HepG2 (cell line): ENCODE measurements around the gene RTN4RL2. TPM values are rescaled to one million over a fixed set of nuclear protein-coding genes. Genes with fewer than 3 reads are reported as not detected.

Experiments used
- AHR ChIP-seq: IDR thresholded peaks from 2 replicates; pipeline ENCODE4 v1.6.1; 2018; ENCODE audit warnings: missing genetic modification reagents, missing compliant biosample characterization
- CAMTA2 ChIP-seq: sonication (generic); formaldehyde crosslinking; IDR thresholded peaks from 2 replicates; pipeline ENCODE4 v1.4.0; 2020; ENCODE audit warnings: mild to moderate bottlenecking, missing genetic modification reagents, borderline replicate concordance
- CBX1 ChIP-seq: IDR thresholded peaks from one replicate; pipeline ENCODE4 v1.6.1; 2016; ENCODE audit warnings: antibody characterized with exemption, low read depth
- CBX5 ChIP-seq: sonication (generic); formaldehyde crosslinking; IDR thresholded peaks from 2 replicates; pipeline ENCODE4 v1.4.0; 2020; ENCODE audit warnings: missing genetic modification reagents, borderline replicate concordance
- CCDC6 ChIP-seq: sonication (generic); formaldehyde crosslinking; IDR thresholded peaks from 2 replicates; pipeline ENCODE4 v1.8.1; 2022; ENCODE audit warnings: mild to moderate bottlenecking, missing genetic modification reagents, moderate library complexity
- CHD2 ChIP-seq: IDR thresholded peaks from 2 replicates; pipeline ENCODE4 v1.6.1; 2011; ENCODE audit warnings: low read depth, low read length, improper control_type of control experiment
- ESRRA ChIP-seq: sonication (generic); formaldehyde crosslinking; IDR thresholded peaks from 2 replicates; pipeline ENCODE4 v1.5.1; 2020; ENCODE audit warnings: mild to moderate bottlenecking, low read depth, missing genetic modification reagents
- FIP1L1 ChIP-seq: fragments of 200-400 bp; formaldehyde crosslinking; IDR thresholded peaks from 2 replicates; pipeline ENCODE4 v1.6.1; 2018; ENCODE audit warnings: low read depth, mild to moderate bottlenecking, low read length, moderate library complexity, borderline replicate concordance; ENCODE audit not compliant: insufficient read depth
- FOXO1 ChIP-seq: sonication (generic); formaldehyde crosslinking; IDR thresholded peaks from 2 replicates; pipeline ENCODE4 v1.4.0; 2020; ENCODE audit warnings: missing genetic modification reagents
- NCOR1 ChIP-seq: fragments of 200-600 bp; sonication (generic); IDR thresholded peaks from 2 replicates; pipeline ENCODE4 v1.7.0; 2017; ENCODE audit warnings: antibody characterized with exemption, low read length, borderline replicate concordance
- RFX3 ChIP-seq: IDR thresholded peaks from 2 replicates; pipeline ENCODE4 v1.6.1; 2016; ENCODE audit warnings: missing biosample characterization, missing genetic modification reagents
- RXRB ChIP-seq: IDR thresholded peaks from 2 replicates; pipeline ENCODE4 v1.6.1; 2016; ENCODE audit warnings: borderline replicate concordance, missing genetic modification reagents, missing compliant biosample characterization
- SP5 ChIP-seq: IDR thresholded peaks from 2 replicates; pipeline ENCODE4 v1.6.1; 2016; ENCODE audit warnings: low read depth, borderline replicate concordance
- TBX2 ChIP-seq: sonication (generic); formaldehyde crosslinking; IDR thresholded peaks from 2 replicates; pipeline ENCODE4 v1.5.0; 2020; ENCODE audit warnings: missing genetic modification reagents, mild to moderate bottlenecking, borderline replicate concordance
- TCF7 ChIP-seq: sonication (generic); IDR thresholded peaks from 2 replicates; pipeline ENCODE4 v1.6.1; 2016; ENCODE audit warnings: antibody characterized with exemption, low read depth
- ZBTB8A ChIP-seq: sonication (generic); formaldehyde crosslinking; IDR thresholded peaks from 2 replicates; pipeline ENCODE4 v1.4.0; 2020; ENCODE audit warnings: mild to moderate bottlenecking, low read depth, missing genetic modification reagents, borderline replicate concordance
- ZFP36L1 ChIP-seq: sonication (generic); formaldehyde crosslinking; IDR thresholded peaks from 2 replicates; pipeline ENCODE4 v1.8.0; 2022; ENCODE audit warnings: mild to moderate bottlenecking, missing genetic modification reagents, moderate library complexity
- ZNF260 ChIP-seq: sonication (generic); formaldehyde crosslinking; IDR thresholded peaks from 2 replicates; pipeline ENCODE4 v1.4.0; 2020; ENCODE audit warnings: missing genetic modification reagents, low read depth, mild to moderate bottlenecking, borderline replicate concordance
- ZNF557 ChIP-seq: sonication (generic); formaldehyde crosslinking; IDR thresholded peaks from 2 replicates; pipeline ENCODE4 v1.4.0; 2020; ENCODE audit warnings: missing genetic modification reagents
- ZNF782 ChIP-seq: sonication (generic); formaldehyde crosslinking; IDR thresholded peaks from 2 replicates; pipeline ENCODE4 v1.4.0; 2020; ENCODE audit warnings: missing genetic modification reagents, mild to moderate bottlenecking, borderline replicate concordance
- ZNF790 ChIP-seq: sonication (generic); formaldehyde crosslinking; IDR thresholded peaks from 2 replicates; pipeline ENCODE4 v1.8.0; 2022; ENCODE audit warnings: missing genetic modification reagents, mild to moderate bottlenecking, borderline replicate concordance
- polyA plus RNA-seq, 8 experiments: library from polyadenylated mRNA; depleted of rRNA in 3 of 8; stranded (reverse) in 7 of 8; unstranded in 1 of 8; fragments of >200 nt; fragmentation: Illumina TruSeq in 4 of 8; extraction: Trizol in 4 of 8; gene quantifications; 2 replicates each; pipeline versions ENCODE4 v1.2.1 to v1.2.3, GENCODE V29; 2011 to 2016; ENCODE audit warnings: low read depth in 4 of 8, missing spikeins in 1 of 8, mixed read lengths in 1 of 8; ENCODE audit not compliant: insufficient read depth in 1 of 8
- total RNA-seq, 5 experiments: library from RNA; depleted of rRNA; stranded (reverse); fragments of >200 nt; fragmentation: Illumina TruSeq; extraction: Trizol; gene quantifications; 2 replicates each; pipeline ENCODE4 v1.2.3, GENCODE V29; 2016; ENCODE audit warnings: low read depth in 1 of 5
- TF ChIP-seq, protein P1 (sequence below): sonication (generic); formaldehyde crosslinking; IDR thresholded peaks from 2 replicates; pipeline ENCODE4 v1.5.1; 2020; ENCODE audit warnings: mild to moderate bottlenecking, missing genetic modification reagents
- TF ChIP-seq, protein P2 (sequence below): sonication (generic); formaldehyde crosslinking; IDR thresholded peaks from 2 replicates; pipeline ENCODE4 v1.4.0; 2020; ENCODE audit warnings: mild to moderate bottlenecking, missing genetic modification reagents
- TF ChIP-seq, protein P3 (sequence below): IDR thresholded peaks from 2 replicates; pipeline ENCODE4 v1.6.1; 2016; ENCODE audit warnings: missing compliant biosample characterization, missing genetic modification reagents, borderline replicate concordance

Gene RTN4RL2
- total and polyA plus RNA-seq, 2 of the 13 experiments (the other 11 are each of a cell fraction or from before 2014, with no cell fraction given): 1.3 to 4.3 TPM

DNA sequence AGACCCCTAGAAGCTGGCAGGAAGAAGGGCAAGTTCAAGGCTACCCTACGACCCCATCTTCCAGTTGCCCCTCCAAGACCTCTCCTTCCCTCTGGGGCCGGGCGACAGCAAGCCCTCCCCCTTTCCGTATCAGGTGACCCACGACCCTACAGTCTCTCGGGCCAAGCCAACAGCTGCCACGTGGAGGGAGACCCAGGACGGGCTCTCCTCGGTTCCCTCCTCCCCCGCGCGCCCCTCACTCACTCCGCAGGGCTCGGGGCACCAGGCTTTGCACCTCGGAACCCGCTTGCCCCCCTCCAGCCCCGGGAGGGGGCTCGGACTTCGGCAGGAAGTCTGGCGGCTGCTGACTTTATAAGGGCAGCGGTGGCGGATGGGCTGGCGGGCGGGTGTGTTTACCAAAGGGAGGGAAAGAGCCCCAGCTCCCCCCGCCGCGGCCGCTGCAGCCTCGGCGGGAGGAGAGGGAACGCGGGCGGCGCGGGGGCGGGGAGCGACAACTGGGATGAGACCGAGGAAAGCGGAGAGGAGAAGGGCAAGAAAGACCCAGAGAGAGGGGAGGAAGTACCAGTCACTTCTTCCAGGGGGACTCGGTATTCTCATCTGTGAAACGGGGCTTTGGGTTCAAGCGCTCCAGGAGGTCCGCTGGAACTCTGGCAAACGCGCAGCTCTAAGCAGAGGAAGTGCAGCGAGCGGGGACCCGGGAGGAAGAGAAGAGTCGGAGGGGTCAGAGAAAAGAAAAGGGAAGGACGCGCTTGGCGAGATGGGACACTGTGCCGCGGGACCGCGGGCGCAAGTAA is 54.4 kb downstream of the RTN4RL2 start (continued):
- peak; percentile 29; the same call in 1 of the 2 replicates for TF ChIP-seq CCDC6 (CRISPR knock-in tag)
- no peak for TF ChIP-seq AHR (CRISPR knock-in tag)
- TF ChIP-seq CBX5: no peak
- TF ChIP-seq, protein P1, sequence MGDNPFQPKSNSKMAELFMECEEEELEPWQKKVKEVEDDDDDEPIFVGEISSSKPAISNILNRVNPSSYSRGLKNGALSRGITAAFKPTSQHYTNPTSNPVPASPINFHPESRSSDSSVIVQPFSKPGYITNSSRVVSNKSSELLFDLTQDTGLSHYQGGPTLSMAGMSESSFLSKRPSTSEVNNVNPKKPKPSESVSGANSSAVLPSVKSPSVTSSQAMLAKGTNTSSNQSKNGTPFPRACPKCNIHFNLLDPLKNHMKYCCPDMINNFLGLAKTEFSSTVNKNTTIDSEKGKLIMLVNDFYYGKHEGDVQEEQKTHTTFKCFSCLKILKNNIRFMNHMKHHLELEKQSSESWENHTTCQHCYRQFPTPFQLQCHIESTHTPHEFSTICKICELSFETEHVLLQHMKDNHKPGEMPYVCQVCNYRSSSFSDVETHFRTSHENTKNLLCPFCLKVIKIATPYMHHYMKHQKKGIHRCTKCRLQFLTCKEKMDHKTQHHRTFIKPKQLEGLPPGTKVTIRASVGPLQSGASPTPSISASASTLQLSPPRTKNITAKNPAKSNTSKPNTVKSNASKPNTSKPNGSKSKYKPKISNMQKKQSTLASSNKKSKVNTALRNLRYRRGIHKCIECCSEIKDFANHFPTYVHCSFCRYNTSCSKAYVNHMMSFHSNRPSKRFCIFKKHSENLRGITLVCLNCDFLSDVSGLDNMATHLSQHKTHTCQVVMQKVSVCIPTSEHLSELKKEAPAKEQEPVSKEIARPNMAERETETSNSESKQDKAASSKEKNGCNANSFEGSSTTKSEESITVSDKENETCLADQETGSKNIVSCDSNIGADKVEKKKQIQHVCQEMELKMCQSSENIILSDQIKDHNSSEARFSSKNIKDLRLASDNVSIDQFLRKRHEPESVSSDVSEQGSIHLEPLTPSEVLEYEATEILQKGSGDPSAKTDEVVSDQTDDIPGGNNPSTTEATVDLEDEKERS (CRISPR knock-in tag): no peak; the same call in 1 of the 2 replicates
- no peak for TF ChIP-seq ZNF260 (CRISPR knock-in tag)
- TF ChIP-seq ZNF557 (CRISPR knock-in tag): no peak
- TF ChIP-seq, protein P2, sequence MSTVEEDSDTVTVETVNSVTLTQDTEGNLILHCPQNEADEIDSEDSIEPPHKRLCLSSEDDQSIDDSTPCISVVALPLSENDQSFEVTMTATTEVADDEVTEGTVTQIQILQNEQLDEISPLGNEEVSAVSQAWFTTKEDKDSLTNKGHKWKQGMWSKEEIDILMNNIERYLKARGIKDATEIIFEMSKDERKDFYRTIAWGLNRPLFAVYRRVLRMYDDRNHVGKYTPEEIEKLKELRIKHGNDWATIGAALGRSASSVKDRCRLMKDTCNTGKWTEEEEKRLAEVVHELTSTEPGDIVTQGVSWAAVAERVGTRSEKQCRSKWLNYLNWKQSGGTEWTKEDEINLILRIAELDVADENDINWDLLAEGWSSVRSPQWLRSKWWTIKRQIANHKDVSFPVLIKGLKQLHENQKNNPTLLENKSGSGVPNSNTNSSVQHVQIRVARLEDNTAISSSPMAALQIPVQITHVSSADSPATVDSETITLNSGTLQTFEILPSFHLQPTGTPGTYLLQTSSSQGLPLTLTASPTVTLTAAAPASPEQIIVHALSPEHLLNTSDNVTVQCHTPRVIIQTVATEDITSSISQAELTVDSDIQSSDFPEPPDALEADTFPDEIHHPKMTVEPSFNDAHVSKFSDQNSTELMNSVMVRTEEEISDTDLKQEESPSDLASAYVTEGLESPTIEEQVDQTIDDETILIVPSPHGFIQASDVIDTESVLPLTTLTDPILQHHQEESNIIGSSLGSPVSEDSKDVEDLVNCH (CRISPR knock-in tag): no peak
- no peak; the same call in 1 of the 2 replicates for TF ChIP-seq ZNF782
- TF ChIP-seq NCOR1: peak; percentile 32; the same call in 1 of the 2 replicates
- TF ChIP-seq TBX2 (CRISPR knock-in tag): peak; percentile 17; the same call in 1 of the 2 replicates
- peak; percentile 63; the same call in 1 of the 2 replicates for TF ChIP-seq SP5 (CRISPR knock-in tag)
- TF ChIP-seq TCF7: no peak
- TF ChIP-seq RXRB (CRISPR knock-in tag): no peak; the same call in 1 of the 2 replicates
- TF ChIP-seq FOXO1: no peak
- TF ChIP-seq RFX3 (CRISPR knock-in tag): no peak
- peak; percentile 39 for TF ChIP-seq ESRRA
- TF ChIP-seq CHD2: no peak
- TF ChIP-seq, protein P3, sequence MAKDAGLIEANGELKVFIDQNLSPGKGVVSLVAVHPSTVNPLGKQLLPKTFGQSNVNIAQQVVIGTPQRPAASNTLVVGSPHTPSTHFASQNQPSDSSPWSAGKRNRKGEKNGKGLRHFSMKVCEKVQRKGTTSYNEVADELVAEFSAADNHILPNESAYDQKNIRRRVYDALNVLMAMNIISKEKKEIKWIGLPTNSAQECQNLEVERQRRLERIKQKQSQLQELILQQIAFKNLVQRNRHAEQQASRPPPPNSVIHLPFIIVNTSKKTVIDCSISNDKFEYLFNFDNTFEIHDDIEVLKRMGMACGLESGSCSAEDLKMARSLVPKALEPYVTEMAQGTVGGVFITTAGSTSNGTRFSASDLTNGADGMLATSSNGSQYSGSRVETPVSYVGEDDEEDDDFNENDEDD (CRISPR knock-in tag): peak; percentile 44; the same call in 1 of the 2 replicates
- 0 out of 2 replicates have a peak, but pooled peaks have one; percentile 45 for TF ChIP-seq CAMTA2 (CRISPR knock-in tag)
- TF ChIP-seq ZBTB8A (CRISPR knock-in tag): no peak
- TF ChIP-seq ZFP36L1 (CRISPR knock-in tag): peak; percentile 59; the same call in 1 of the 2 replicates
- no peak for TF ChIP-seq ZNF790 (CRISPR knock-in tag)
- no peak for TF ChIP-seq FIP1L1
- no peak for TF ChIP-seq CBX1
